ENCODE measurements around the gene ZNF516. TPM values are rescaled to one million over a fixed set of nuclear protein-coding genes. Genes with fewer than 3 reads are reported as not detected.

Gene ZNF516
- total RNA-seq, 3 donors from 2014 or later (not counting 1 experiment from before 2014, with no cell fraction given), result 49.1 to 60.0 (median 52.4) TPM

DNA sequence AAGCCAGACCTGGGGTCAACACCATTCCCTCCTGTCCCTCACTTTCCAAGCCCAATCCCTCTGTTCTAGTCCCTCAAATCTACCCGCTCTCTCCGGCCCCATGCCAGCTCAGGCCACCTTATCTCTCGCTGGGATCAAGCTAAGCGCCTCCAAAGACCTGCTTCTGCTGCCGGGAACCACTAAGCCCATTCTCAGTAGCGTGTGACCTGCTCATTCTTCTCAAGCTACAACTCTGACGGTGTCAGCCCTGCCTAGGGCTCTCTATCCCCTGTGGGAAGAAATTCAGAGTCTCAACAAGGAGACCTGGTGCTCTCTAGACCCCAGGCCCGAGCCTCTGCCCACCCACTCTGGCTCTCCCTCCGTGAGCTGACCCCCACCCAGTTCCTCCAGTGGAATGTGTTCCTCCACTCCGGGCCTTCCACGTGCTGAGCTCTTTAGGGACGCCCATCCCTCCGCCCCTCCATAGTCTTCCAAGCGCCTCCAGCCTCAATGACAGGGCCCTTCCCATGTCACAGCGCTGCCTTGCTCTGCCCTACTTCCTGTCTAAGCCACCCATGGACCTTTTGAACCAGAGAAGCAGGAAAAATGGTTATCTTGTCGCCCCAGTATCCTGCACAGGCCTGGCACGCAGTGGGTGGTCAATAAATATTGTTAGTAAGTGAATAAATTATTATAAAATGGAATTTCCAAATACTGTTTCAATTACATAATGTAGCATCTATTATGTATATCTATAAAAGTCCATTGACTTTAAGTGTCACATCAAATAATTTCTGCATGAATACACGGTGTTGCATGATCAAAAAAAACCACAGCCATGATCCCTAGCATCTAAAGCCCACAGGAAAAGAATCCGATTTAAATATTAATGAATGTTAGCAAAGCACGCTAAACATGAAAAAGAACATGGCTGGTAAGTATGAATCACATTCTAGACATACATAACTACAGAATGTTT is 127.6 kb downstream of the ZNF516 start:
- Mint-ChIP-seq H3K27ac (peak overlapping the region in 1 of 2 donors; percentile 11), H3K4me1 (peaks cover 27 to 32% of the 10 kb centered on the region in 2 donors), H3K9me3 (no peaks in the 10 kb centered on the region), H3K4me3 (no peak overlapping the region), H3K27me3 (ENCODE audit: low read depth in 2 of 2) (no peaks in the 10 kb centered on the region), H3K36me3 (no peaks in the 10 kb centered on the region)
- Histone ChIP-seq H3K27ac (ENCODE audit: low read length) (no peak overlapping the region), H3K4me1 (ENCODE audit: control insufficient read depth, insufficient read depth, low read length) (no peaks in the 10 kb centered on the region), H3K36me3 (ENCODE audit: control insufficient read depth, insufficient read depth, low read length) (peaks cover 14% of the 10 kb centered on the region), H3K4me3 (ENCODE audit: low read length) (no peak overlapping the region), H3K27me3 (ENCODE audit: control insufficient read depth, insufficient read depth, low read length) (no peaks in the 10 kb centered on the region), H3K9me3 (ENCODE audit: control insufficient read depth, insufficient read depth, low read length) (no peaks in the 10 kb centered on the region)
- no peak for DNase-seq
- intact Hi-C loops (cut with micrococcal nuclease), result no loop called here
- 93% methylated on average over 15 of the region's 20 CpGs for WGBS (ENCODE audit: insufficient coverage)
- ATAC-seq, result no peak
- TF ChIP-seq, protein P1, sequence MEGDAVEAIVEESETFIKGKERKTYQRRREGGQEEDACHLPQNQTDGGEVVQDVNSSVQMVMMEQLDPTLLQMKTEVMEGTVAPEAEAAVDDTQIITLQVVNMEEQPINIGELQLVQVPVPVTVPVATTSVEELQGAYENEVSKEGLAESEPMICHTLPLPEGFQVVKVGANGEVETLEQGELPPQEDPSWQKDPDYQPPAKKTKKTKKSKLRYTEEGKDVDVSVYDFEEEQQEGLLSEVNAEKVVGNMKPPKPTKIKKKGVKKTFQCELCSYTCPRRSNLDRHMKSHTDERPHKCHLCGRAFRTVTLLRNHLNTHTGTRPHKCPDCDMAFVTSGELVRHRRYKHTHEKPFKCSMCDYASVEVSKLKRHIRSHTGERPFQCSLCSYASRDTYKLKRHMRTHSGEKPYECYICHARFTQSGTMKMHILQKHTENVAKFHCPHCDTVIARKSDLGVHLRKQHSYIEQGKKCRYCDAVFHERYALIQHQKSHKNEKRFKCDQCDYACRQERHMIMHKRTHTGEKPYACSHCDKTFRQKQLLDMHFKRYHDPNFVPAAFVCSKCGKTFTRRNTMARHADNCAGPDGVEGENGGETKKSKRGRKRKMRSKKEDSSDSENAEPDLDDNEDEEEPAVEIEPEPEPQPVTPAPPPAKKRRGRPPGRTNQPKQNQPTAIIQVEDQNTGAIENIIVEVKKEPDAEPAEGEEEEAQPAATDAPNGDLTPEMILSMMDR (IDR thresholded peaks at IDR 0.05), result no peak

DNA sequence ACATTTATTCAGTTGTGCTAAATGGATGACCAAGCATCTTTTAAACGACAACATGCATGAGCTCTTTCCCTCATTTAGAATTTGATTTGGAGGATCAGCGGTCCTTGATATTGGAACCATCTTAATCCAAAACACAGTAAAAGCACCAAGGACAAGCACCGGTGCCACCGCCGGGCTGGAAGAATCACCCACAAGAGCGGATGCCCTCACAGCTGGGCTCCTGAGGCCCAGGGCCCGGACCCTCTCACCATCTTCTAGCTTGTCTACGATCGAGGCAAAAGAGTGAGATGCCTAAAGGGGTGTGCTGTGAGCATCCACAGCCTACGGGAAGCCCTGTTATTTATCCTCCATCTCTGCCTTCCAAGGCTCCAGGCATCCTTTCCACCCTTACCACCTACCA is 129.5 kb downstream of the ZNF516 start:
- 95% methylated on average over 10 of the region's 10 CpGs for WGBS (ENCODE audit: insufficient coverage)

DNA sequence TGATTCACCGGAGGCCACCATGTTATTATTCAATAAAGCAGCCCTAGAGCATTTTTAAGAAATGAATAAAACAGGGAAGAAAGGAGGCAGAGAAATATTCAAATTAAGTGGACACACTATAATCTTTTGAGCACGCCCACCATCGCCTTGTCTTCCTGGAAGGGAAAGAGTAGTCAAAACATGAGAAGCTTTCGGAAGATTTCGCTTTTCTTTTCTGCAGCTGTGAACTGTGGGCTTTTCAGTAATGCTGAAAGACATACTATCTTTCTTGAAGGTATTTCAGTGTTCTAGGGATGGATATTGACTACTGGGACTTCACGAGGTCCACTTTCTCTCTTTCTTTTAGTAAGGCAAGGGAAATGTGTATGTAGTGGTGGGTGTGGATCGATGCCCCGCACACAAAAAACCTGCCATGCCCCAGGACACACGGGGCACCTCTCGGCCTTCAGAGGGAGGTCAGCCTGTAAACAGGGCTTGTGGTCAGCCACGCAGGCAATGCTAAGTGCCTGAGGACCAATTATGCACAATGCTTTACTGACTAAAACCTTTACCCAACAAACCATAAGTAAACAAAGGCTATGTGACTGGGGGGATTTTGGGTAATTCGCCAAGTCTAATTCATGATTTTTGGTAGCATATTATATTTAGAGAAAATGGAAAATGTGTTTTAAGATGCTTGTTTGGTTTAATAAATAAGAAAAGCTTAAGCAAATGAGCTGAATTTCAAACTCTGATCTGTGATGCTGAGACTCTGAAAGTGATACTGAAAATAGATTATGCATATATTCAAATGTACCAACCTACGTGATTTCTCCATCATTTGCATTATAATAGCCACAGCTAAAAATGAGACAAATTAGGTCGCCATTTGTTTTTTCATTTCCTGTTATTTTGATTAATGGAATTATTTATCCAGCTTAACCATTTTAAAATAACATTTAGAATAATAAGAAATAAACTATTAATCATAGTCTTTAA is 130.5 kb downstream of the ZNF516 start:
- Histone ChIP-seq H3K4me3 (ENCODE audit: low read length) (no peak overlapping the region), H3K4me1 (ENCODE audit: control insufficient read depth, insufficient read depth, low read length) (no peaks in the 10 kb centered on the region), H3K36me3 (ENCODE audit: control insufficient read depth, insufficient read depth, low read length) (peaks cover 9% of the 10 kb centered on the region), H3K9me3 (ENCODE audit: control insufficient read depth, insufficient read depth, low read length) (no peaks in the 10 kb centered on the region), H3K27me3 (ENCODE audit: control insufficient read depth, insufficient read depth, low read length) (no peaks in the 10 kb centered on the region), H3K27ac (ENCODE audit: low read length) (no peak overlapping the region)
- TF ChIP-seq, protein P1 (IDR thresholded peaks at IDR 0.05), result no peak
- H3K4me1 Mint-ChIP-seq, result peaks cover 19 to 25% of the 10 kb centered on the region in 2 donors
- H3K27ac Mint-ChIP-seq, result no peak overlapping the region
- no peak for DNase-seq
- no peaks in the 10 kb centered on the region for H3K27me3 Mint-ChIP-seq (ENCODE audit: low read depth in 2 of 2)
- ATAC-seq, result no peak
- 79% methylated on average over 12 of the region's 14 CpGs for WGBS (ENCODE audit: insufficient coverage)
- intact Hi-C loops (cut with micrococcal nuclease), result no loop called here
- peaks cover 7% of the 10 kb centered on the region for H3K36me3 Mint-ChIP-seq
- no peaks in the 10 kb centered on the region for H3K9me3 Mint-ChIP-seq
- no peak overlapping the region for H3K4me3 Mint-ChIP-seq

More for the DNA sequence above, 129.5 kb downstream of the ZNF516 start:
- Mint-ChIP-seq H3K27ac (no peak overlapping the region), H3K27me3 (ENCODE audit: low read depth in 2 of 2) (no peaks in the 10 kb centered on the region), H3K9me3 (no peaks in the 10 kb centered on the region), H3K4me3 (no peak overlapping the region), H3K36me3 (peaks cover 7% of the 10 kb centered on the region), H3K4me1 (peaks cover 21 to 27% of the 10 kb centered on the region in 2 donors)
- H3K9me3 ChIP-seq (ENCODE audit: control insufficient read depth, insufficient read depth, low read length), result no peaks in the 10 kb centered on the region
- H3K27me3 ChIP-seq (ENCODE audit: control insufficient read depth, insufficient read depth, low read length), result no peaks in the 10 kb centered on the region
- no peak overlapping the region for H3K4me3 ChIP-seq (ENCODE audit: low read length)
- H3K4me1 ChIP-seq (ENCODE audit: control insufficient read depth, insufficient read depth, low read length), result no peaks in the 10 kb centered on the region
- peaks cover 14% of the 10 kb centered on the region for H3K36me3 ChIP-seq (ENCODE audit: control insufficient read depth, insufficient read depth, low read length)
- ATAC-seq (no peak), DNase-seq (no peak)
- intact Hi-C loops (cut with micrococcal nuclease), result no loop called here
- TF ChIP-seq, protein P1 (IDR thresholded peaks at IDR 0.05), result no peak
- H3K27ac ChIP-seq (ENCODE audit: low read length), result no peak overlapping the region
